ENCODE data around the gene DDX49. TPM values are rescaled to one million over a fixed set of nuclear protein-coding genes. Genes with fewer than 3 reads are reported as not detected.

The DDX49 gene
- total RNA-seq, 1 donor from 2014 or later: 53.6 TPM

DNA sequence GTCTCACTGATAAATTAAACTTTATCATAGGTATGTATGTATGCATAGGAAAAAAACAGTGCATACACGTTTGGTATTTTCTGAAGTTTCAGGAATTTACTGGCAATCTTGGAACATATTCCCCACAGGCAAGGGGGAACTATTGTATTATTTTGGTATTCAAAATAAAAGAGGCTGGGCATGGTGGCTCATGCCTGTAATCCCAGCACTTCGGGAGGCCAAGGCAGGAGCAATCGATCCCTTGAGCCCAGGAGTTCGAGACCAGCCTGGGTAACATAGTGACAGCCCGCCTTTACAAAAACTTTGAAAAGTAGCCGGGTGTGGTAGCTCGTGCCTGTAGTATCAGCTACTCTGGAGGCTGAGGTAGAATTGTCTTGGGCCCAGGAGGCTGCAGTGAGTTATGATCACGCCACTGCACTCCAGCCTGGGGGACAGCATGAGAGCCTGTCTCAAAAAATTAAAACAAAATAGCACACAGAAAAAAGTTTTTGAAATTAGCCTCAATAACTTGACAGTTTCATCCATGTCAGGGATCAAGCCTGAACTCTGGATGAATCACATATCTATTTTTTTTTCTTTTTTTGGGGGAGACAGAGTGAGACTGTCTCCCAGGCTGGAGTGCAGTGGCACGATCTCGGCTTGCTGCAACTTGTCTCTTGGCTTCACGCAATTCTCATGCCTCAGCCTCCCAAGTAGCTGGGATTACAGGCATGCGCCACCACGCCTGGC lies 50.6 kb downstream of the DDX49 start:
- DNase-seq (no peak), ATAC-seq (ENCODE audit: low read depth) (no peak)
- no peak overlapping the region for H3K27ac Mint-ChIP-seq
- ChIA-PET POLR2A (no interaction called here), CTCF (no interaction called here)
- intact Hi-C loops (cut with micrococcal nuclease): no loop called here
- TF ChIP-seq, protein P1, sequence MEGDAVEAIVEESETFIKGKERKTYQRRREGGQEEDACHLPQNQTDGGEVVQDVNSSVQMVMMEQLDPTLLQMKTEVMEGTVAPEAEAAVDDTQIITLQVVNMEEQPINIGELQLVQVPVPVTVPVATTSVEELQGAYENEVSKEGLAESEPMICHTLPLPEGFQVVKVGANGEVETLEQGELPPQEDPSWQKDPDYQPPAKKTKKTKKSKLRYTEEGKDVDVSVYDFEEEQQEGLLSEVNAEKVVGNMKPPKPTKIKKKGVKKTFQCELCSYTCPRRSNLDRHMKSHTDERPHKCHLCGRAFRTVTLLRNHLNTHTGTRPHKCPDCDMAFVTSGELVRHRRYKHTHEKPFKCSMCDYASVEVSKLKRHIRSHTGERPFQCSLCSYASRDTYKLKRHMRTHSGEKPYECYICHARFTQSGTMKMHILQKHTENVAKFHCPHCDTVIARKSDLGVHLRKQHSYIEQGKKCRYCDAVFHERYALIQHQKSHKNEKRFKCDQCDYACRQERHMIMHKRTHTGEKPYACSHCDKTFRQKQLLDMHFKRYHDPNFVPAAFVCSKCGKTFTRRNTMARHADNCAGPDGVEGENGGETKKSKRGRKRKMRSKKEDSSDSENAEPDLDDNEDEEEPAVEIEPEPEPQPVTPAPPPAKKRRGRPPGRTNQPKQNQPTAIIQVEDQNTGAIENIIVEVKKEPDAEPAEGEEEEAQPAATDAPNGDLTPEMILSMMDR (IDR thresholded peaks at IDR 0.05): no peak
- no peak overlapping the region for H3K4me3 Mint-ChIP-seq
- no peaks in the 10 kb centered on the region for H3K9me3 Mint-ChIP-seq
- H3K4me1 Mint-ChIP-seq: no peaks in the 10 kb centered on the region
- H3K27me3 Mint-ChIP-seq: peaks cover 15% of the 10 kb centered on the region
- no peaks in the 10 kb centered on the region for H3K36me3 Mint-ChIP-seq (ENCODE audit: low read depth)

DNA sequence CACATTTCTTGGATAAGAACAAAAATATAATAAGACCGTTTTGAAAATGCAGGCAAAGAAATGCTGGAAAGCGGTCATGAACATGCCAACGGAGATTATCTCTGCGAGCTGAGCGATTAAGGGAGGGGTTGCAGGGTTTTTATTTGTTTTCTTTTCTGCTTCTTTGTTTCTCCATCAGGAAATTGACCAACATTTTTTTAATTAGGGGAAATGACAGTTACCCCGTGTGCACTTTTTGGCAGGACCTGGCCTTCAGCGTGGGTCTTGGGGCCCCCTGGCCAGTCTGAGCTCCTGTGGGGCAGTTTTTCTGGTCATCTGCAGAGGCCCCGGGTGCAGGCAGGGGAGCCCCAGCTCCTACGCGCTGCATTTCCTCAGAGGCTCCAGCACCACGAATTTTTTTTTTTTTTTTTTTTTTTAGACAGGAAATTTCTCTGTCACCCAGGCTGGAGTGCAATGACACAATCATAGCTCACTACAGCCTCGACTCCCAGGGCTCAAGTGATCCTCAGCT lies 52.8 kb downstream of the DDX49 start:
- H3K4me3 Mint-ChIP-seq: no peak overlapping the region
- intact Hi-C loops (cut with micrococcal nuclease): no loop called here
- ATAC-seq (ENCODE audit: low read depth) (no peak), DNase-seq (no peak)
- no peak overlapping the region for H3K27ac Mint-ChIP-seq
- ChIA-PET POLR2A (no interaction called here), CTCF (no interaction called here)
- H3K27me3 Mint-ChIP-seq: peaks cover 11% of the 10 kb centered on the region
- H3K9me3 Mint-ChIP-seq: no peaks in the 10 kb centered on the region
- TF ChIP-seq, protein P1 (IDR thresholded peaks at IDR 0.05): no peak
- no peaks in the 10 kb centered on the region for H3K36me3 Mint-ChIP-seq (ENCODE audit: low read depth)
- H3K4me1 Mint-ChIP-seq: no peaks in the 10 kb centered on the region

DNA sequence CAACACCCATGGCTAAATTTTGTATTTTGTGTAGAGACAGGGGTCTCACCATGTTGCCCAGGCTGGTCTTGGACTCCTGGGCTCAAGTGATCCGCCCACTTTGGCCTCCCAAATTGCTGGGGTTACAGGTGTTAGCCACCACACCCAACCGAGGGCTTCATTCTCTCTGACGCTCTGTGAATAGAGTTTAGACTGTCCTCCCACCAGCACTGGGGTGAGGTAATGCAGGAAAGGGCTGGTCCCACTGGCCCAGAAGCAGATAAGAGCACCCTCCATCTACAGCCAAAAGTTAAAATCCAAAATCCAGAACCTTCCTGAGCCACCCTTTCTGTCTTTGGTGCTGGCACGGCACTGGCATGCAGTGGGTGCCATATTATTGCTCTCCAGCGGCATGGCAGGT lies 53.3 kb downstream of the DDX49 start:
- H3K36me3 Mint-ChIP-seq (ENCODE audit: low read depth): no peaks in the 10 kb centered on the region
- no peak overlapping the region for H3K27ac Mint-ChIP-seq
- H3K9me3 Mint-ChIP-seq: no peaks in the 10 kb centered on the region
- H3K4me3 Mint-ChIP-seq: no peak overlapping the region
- TF ChIP-seq, protein P1 (IDR thresholded peaks at IDR 0.05): no peak
- ChIA-PET CTCF (no interaction called here), POLR2A (no interaction called here)
- H3K4me1 Mint-ChIP-seq: no peaks in the 10 kb centered on the region
- intact Hi-C loops (cut with micrococcal nuclease): no loop called here
- no peak for ATAC-seq (ENCODE audit: low read depth)
- H3K27me3 Mint-ChIP-seq: peaks cover 7% of the 10 kb centered on the region
- DNase-seq: no peak

DNA sequence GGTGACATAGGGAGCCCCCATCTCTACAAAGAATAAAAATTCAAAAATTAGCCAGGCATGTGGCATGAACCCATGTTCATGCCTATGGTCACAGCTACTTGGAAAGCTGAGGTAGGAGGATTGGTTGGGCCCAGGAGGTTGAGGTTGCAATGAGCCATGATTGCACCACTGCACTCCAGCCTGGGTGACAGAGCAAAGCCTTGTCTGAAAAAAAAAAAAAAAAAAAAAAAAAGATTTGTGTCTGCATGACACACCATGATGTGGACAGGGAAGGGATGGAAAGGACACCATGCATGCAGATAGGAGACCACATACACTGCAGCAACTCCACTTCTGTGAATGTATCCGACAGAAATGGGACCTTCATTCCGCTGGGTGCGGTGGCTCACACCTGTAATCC lies 55.5 kb downstream of the DDX49 start:
- ATAC-seq (ENCODE audit: low read depth): no peak
- TF ChIP-seq, protein P1 (IDR thresholded peaks at IDR 0.05): no peak
- Mint-ChIP-seq H3K4me3 (no peak overlapping the region), H3K27ac (no peak overlapping the region), H3K9me3 (no peaks in the 10 kb centered on the region), H3K27me3 (peaks cover 4% of the 10 kb centered on the region), H3K36me3 (ENCODE audit: low read depth) (no peaks in the 10 kb centered on the region), H3K4me1 (no peaks in the 10 kb centered on the region)
- CTCF ChIA-PET: no interaction called here
- POLR2A ChIA-PET: no interaction called here
- intact Hi-C loops (cut with micrococcal nuclease): no loop called here
- no peak for DNase-seq

DNA sequence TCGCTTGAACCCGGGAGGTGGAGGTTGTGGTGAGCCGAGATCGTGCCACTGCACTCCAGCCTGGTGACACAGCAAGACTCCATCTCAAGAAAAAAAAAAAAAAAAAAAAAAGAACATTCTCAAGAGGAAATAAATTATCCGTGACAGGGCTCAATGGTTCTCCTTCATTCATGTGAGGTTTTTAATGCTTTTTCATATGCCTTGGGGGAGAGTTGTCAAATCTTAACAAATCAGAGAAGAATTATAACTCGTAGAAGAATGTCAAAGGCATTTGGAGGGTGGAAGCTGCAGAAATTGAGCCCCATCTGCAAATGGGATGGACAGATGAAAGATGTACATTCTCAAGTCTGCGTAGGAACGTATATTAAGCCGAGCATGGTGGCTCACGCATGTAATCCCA lies 56.4 kb downstream of the DDX49 start:
- intact Hi-C loops (cut with micrococcal nuclease): no loop called here
- CTCF ChIA-PET: no interaction called here
- Mint-ChIP-seq H3K4me1 (no peaks in the 10 kb centered on the region), H3K9me3 (no peaks in the 10 kb centered on the region), H3K36me3 (ENCODE audit: low read depth) (no peaks in the 10 kb centered on the region), H3K27me3 (peaks cover 1% of the 10 kb centered on the region), H3K4me3 (no peak overlapping the region), H3K27ac (no peak overlapping the region)
- TF ChIP-seq, protein P1 (IDR thresholded peaks at IDR 0.05): no peak
- DNase-seq: no peak
- no peak for ATAC-seq (ENCODE audit: low read depth)
- POLR2A ChIA-PET: no interaction called here

Other genes with a start within 250 kb of the DDX49 start
- 13.1 and 15.5 TPM in 2 replicates for gene CRTC1, start 236.0 kb upstream of the DDX49 start, total RNA-seq
- 0.10 and 0.16 TPM in 2 replicates for gene COMP, start 128.4 kb upstream of the DDX49 start, total RNA-seq
- gene UPF1, start 87.8 kb upstream of the DDX49 start, total RNA-seq: 93.2 and 107 TPM in 2 replicates
- gene CERS1, start 23.6 kb upstream of the DDX49 start, total RNA-seq: not detected in 2 replicates
- 182 and 253 TPM in 2 replicates for gene COPE, start 328 bp upstream of the DDX49 start, total RNA-seq
- 1.9 and 2.3 TPM in 2 replicates for gene HOMER3, start 21.5 kb downstream of the DDX49 start, total RNA-seq
- 121 and 122 TPM in 2 replicates for gene SUGP2, start 113.8 kb downstream of the DDX49 start, total RNA-seq
- 33.3 and 37.9 TPM in 2 replicates for gene ARMC6, start 113.9 kb downstream of the DDX49 start, total RNA-seq
- 14.2 and 17.5 TPM in 2 replicates for gene SLC25A42, start 144.3 kb downstream of the DDX49 start, total RNA-seq
- gene TMEM161A, start 218.8 kb downstream of the DDX49 start, total RNA-seq: 20.8 and 22.6 TPM in 2 replicates

Measured in activated B cell treated with CpG ODN at 0.5 μM for 24 hours (primary cell).